BJ (cell line): ENCODE data around the gene PGBD5. TPM values are rescaled to one million over a fixed set of nuclear protein-coding genes. Genes with fewer than 3 reads are reported as not detected.
"Not testable (repeated sequence)": the region's sequence is repeated elsewhere in the genome, so short reads cannot be mapped to it uniquely, and the experiment has no call there.

Source experiments
- CTCF ChIA-PET: fragments of 350-600 bp; formaldehyde crosslinking; extraction: SDS; loops from one replicate; lab custom pipeline; 2021; ENCODE audit warnings: antibody characterized with exemption, inconsistent platforms; lab: Yijun Ruan, JAX
- POLR2A ChIA-PET: fragments of 300-600 bp; sonication (Branson Sonifier 250); formaldehyde crosslinking; extraction: SDS; loops from one replicate; lab custom pipeline; 2021; ENCODE audit warnings: antibody characterized with exemption; lab: Charles Lee
- DNase-seq: peaks from one replicate; pipeline ENCODE4 v3.0.0-alpha.2; 2011; ENCODE audit warnings: low read depth
- H3K27me3 ChIP-seq: 2 replicates; pipeline ENCODE4 v1.6.0; 2011; ENCODE audit warnings: low read length; ENCODE audit not compliant: control insufficient read depth, insufficient read depth
- H3K36me3 ChIP-seq: 2 replicates; pipeline ENCODE4 v1.5.1; 2011; ENCODE audit warnings: low read length; ENCODE audit not compliant: control insufficient read depth, insufficient read depth
- H3K4me3 ChIP-seq: 2 replicates; pipeline ENCODE4 v1.5.1; 2011; ENCODE audit warnings: low read depth, mild to moderate bottlenecking, control low read depth, low read length
- CTCF ChIP-seq: IDR thresholded peaks from 2 replicates; pipeline ENCODE4 v1.5.1; 2011; ENCODE audit warnings: low read depth, mild to moderate bottlenecking, control low read depth, inconsistent platforms, low read length, moderate library complexity; ENCODE audit not compliant: insufficient read depth
- polyA plus RNA-seq: library from polyadenylated mRNA; depleted of rRNA; stranded (reverse); fragments of >200 nt; gene quantifications from 2 replicates; pipeline ENCODE4 v1.2.3, GENCODE V29; 2011

Gene PGBD5
- polyA plus RNA-seq, 1 experiment, result 0.07 TPM

- Histone ChIP-seq H3K27me3 (peaks cover 19% of the 10 kb centered on the region), H3K36me3 (no peaks in the 10 kb centered on the region), H3K4me3 (no peak overlapping the region)
- TF ChIP-seq CTCF, result no peak
- no peak for DNase-seq
- POLR2A ChIA-PET, result no interaction called here
- CTCF ChIA-PET, result no interaction called here
Observed at GRCh38 chr1:230422221-230422981, 3.7 kb downstream of the PGBD5 start.

GRCh38 chr1:230421481-230421880 lies 4.7 kb downstream of the PGBD5 start:
- no peaks in the 10 kb centered on the region for H3K36me3 ChIP-seq
- TF ChIP-seq CTCF, result no peak
- DNase-seq, result no peak
- peaks cover 15% of the 10 kb centered on the region for H3K27me3 ChIP-seq
- ChIA-PET POLR2A (no interaction called here), CTCF (no interaction called here)
- H3K4me3 ChIP-seq, result no peak overlapping the region

GRCh38 chr1:230420372-230420771 lies 5.8 kb downstream of the PGBD5 start:
- POLR2A ChIA-PET, result not testable (repeated sequence)
- H3K27me3 ChIP-seq, result peaks cover 15% of the 10 kb centered on the region

GRCh38 chr1:230416430-230416829 lies 9.7 kb downstream of the PGBD5 start:
- DNase-seq, result no peak
- TF ChIP-seq CTCF, result no peak
- Histone ChIP-seq H3K4me3 (no peak overlapping the region), H3K36me3 (no peaks in the 10 kb centered on the region), H3K27me3 (no peaks in the 10 kb centered on the region)
- CTCF ChIA-PET, result no interaction called here
- POLR2A ChIA-PET, result no interaction called here

More at GRCh38 chr1:230420372-230420771, 5.8 kb downstream of the PGBD5 start:
- H3K4me3 ChIP-seq, DNase-seq, CTCF ChIA-PET, H3K36me3 ChIP-seq: not testable (repeated sequence)

GRCh38 chr1:230415405-230416132 lies 10.6 kb downstream of the PGBD5 start:
- H3K36me3 ChIP-seq, result no peaks in the 10 kb centered on the region
- no peaks in the 10 kb centered on the region for H3K27me3 ChIP-seq
- TF ChIP-seq CTCF, result no peak
- H3K4me3 ChIP-seq, result no peak overlapping the region
- DNase-seq, result no peak
- ChIA-PET POLR2A (no interaction called here), CTCF (no interaction called here)
